Activated CD8-positive, alpha-beta T cell treated with anti-CD3 and anti-CD28 coated beads, Interleukin-2, amount 10 ng/mL, durations not matched to agents 7 days and 5 days (primary cell): ENCODE data around the gene SCAMP5. TPM values are rescaled to one million over a fixed set of nuclear protein-coding genes. Genes with fewer than 3 reads are reported as not detected.
A peak's percentile ranks its signal among the peaks of the same experiment; 100 is the strongest.

Experiments used
- ATAC-seq: fragments of 150-1000 bp; cut with Tn5 transposase; one replicate; pipeline ENCODE4 v1.10.0; 2021; ENCODE audit warnings: moderate library complexity
- CTCF ChIA-PET: fragments of 350-600 bp; sonication (Branson Sonifier 250); formaldehyde crosslinking; loops from one replicate; lab custom pipeline; 2021; ENCODE audit warnings: antibody characterized with exemption; lab: Charles Lee
- POLR2A ChIA-PET: fragments of 350-600 bp; sonication (Branson Sonifier 250); formaldehyde crosslinking; loops from one replicate; lab custom pipeline; 2021; ENCODE audit warnings: antibody characterized with exemption; lab: Charles Lee
- DNase-seq: peaks from one replicate; pipeline ENCODE4 v3.0.0-alpha.2; 2020
- H3K27ac Mint-ChIP-seq: one replicate; pipeline ENCODE4 v1.8.0; 2021; ENCODE audit warnings: mild to moderate bottlenecking, mixed read lengths
- H3K27me3 Mint-ChIP-seq: one replicate; pipeline ENCODE4 v1.8.0; 2021; ENCODE audit warnings: low read depth, mixed read lengths
- H3K36me3 Mint-ChIP-seq: one replicate; pipeline ENCODE4 v1.8.0; 2021; ENCODE audit warnings: low read depth, mixed read lengths
- H3K4me1 Mint-ChIP-seq: one replicate; pipeline ENCODE4 v1.8.0; 2021; ENCODE audit warnings: low read depth, mixed read lengths
- H3K4me3 Mint-ChIP-seq: one replicate; pipeline ENCODE4 v1.8.0; 2021; ENCODE audit warnings: mild to moderate bottlenecking, mixed read lengths
- H3K9me3 Mint-ChIP-seq: one replicate; pipeline ENCODE4 v1.8.0; 2022; ENCODE audit warnings: mixed read lengths; ENCODE audit not compliant: insufficient read depth
- total RNA-seq, 2 experiments: library from RNA; stranded (reverse); gene quantifications; one replicate each; pipeline ENCODE4 v1.2.3, GENCODE V29; 2021

Gene SCAMP5
- total RNA-seq, 2 experiments from 2014 or later = 1.1 TPM

GRCh38 chr15:75062706-75063105 lies 67.3 kb downstream of the SCAMP5 start:
- Mint-ChIP-seq H3K9me3 (peaks cover 4% of the 10 kb centered on the region), H3K27ac (peak overlapping the region; percentile 10), H3K4me3 (no peak overlapping the region), H3K36me3 (peaks cover 30% of the 10 kb centered on the region), H3K27me3 (peaks cover 2% of the 10 kb centered on the region), H3K4me1 (peaks cover 65% of the 10 kb centered on the region)
- ATAC-seq (no peak), DNase-seq (no peak)
- ChIA-PET CTCF (no interaction called here), POLR2A (no interaction called here)

GRCh38 chr15:75063338-75063737 lies 68.0 kb downstream of the SCAMP5 start:
- CTCF ChIA-PET = no interaction called here
- peaks cover 65% of the 10 kb centered on the region for H3K4me1 Mint-ChIP-seq
- H3K27ac Mint-ChIP-seq = no peak overlapping the region
- DNase-seq (no peak), ATAC-seq (no peak)
- peaks cover 4% of the 10 kb centered on the region for H3K9me3 Mint-ChIP-seq
- no peak overlapping the region for H3K4me3 Mint-ChIP-seq
- H3K27me3 Mint-ChIP-seq = peaks cover 2% of the 10 kb centered on the region
- H3K36me3 Mint-ChIP-seq = peaks cover 33% of the 10 kb centered on the region
- POLR2A ChIA-PET = no interaction called here

GRCh38 chr15:75063889-75064288 lies 68.5 kb downstream of the SCAMP5 start:
- Mint-ChIP-seq H3K27me3 (peaks cover 2% of the 10 kb centered on the region), H3K4me3 (no peak overlapping the region), H3K4me1 (peaks cover 67% of the 10 kb centered on the region), H3K9me3 (peaks cover 4% of the 10 kb centered on the region), H3K27ac (no peak overlapping the region), H3K36me3 (peaks cover 37% of the 10 kb centered on the region)
- POLR2A ChIA-PET = no interaction called here
- CTCF ChIA-PET = no interaction called here
- DNase-seq (no peak), ATAC-seq (no peak)

- POLR2A ChIA-PET = interaction anchor here (1.3 kb wide), 1 partner anchor 21 kb away, joined by 3 read pairs; no protein-coding TSS in a partner anchor
- Mint-ChIP-seq H3K4me1 (peaks cover 74% of the 10 kb centered on the region), H3K27me3 (peaks cover 2% of the 10 kb centered on the region), H3K36me3 (peaks cover 37% of the 10 kb centered on the region), H3K9me3 (peaks cover 4% of the 10 kb centered on the region), H3K27ac (no peak overlapping the region), H3K4me3 (no peak overlapping the region)
- no peak for ATAC-seq
- no peak for DNase-seq
- CTCF ChIA-PET = interaction anchor here (1.3 to 3.6 kb wide), 3 partner anchors 35 to 136 kb away, joined by 3 to 14 read pairs (median 6); partner anchors contain the start of gene C15orf39
These were observed 69.5 kb downstream of the SCAMP5 start for GRCh38 chr15:75064846-75065245.

GRCh38 chr15:75065467-75065850 lies 70.1 kb downstream of the SCAMP5 start:
- CTCF ChIA-PET = interaction anchor here (0.7 to 3.6 kb wide), 5 partner anchors 29 to 139 kb away, joined by 3 to 14 read pairs (median 3); partner anchors contain the start of gene C15orf39
- POLR2A ChIA-PET = interaction anchor here (1.3 to 2.4 kb wide), 3 partner anchors 20 to 136 kb away, joined by 3 to 9 read pairs (median 3); partner anchors contain the start of gene C15orf39
- no peak overlapping the region for H3K4me3 Mint-ChIP-seq
- peaks cover 2% of the 10 kb centered on the region for H3K27me3 Mint-ChIP-seq
- H3K9me3 Mint-ChIP-seq = peaks cover 4% of the 10 kb centered on the region
- no peak for DNase-seq
- no peak for ATAC-seq
- peaks cover 74% of the 10 kb centered on the region for H3K4me1 Mint-ChIP-seq
- H3K27ac Mint-ChIP-seq = peak overlapping the region; percentile 32
- peaks cover 37% of the 10 kb centered on the region for H3K36me3 Mint-ChIP-seq

GRCh38 chr15:75065851-75066509 lies 70.6 kb downstream of the SCAMP5 start:
- H3K4me3 Mint-ChIP-seq = no peak overlapping the region
- ChIA-PET CTCF (interaction anchor here (0.7 to 3.6 kb wide), 7 partner anchors 8 to 138 kb away, joined by 3 to 14 read pairs (median 3); partner anchors contain the start of gene C15orf39), POLR2A (interaction anchor here (0.6 to 2.4 kb wide), 7 partner anchors 21 to 598 kb away, joined by 3 to 9 read pairs (median 3); partner anchors contain the start of genes C15orf39 and PPCDC)
- DNase-seq (no peak), ATAC-seq (no peak)
- H3K27me3 Mint-ChIP-seq = peaks cover 2% of the 10 kb centered on the region
- peaks cover 69% of the 10 kb centered on the region for H3K4me1 Mint-ChIP-seq
- peak overlapping the region; percentile 89 for H3K27ac Mint-ChIP-seq
- peaks cover 37% of the 10 kb centered on the region for H3K36me3 Mint-ChIP-seq
- peaks cover 4% of the 10 kb centered on the region for H3K9me3 Mint-ChIP-seq

GRCh38 chr15:75067123-75067830 lies 71.9 kb downstream of the SCAMP5 start:
- ATAC-seq (peak; percentile 72), DNase-seq (peak; percentile 84)
- peaks cover 59% of the 10 kb centered on the region for H3K4me1 Mint-ChIP-seq
- H3K36me3 Mint-ChIP-seq = peaks cover 37% of the 10 kb centered on the region
- CTCF ChIA-PET = interaction anchor here (0.6 to 3.6 kb wide), 12 partner anchors 9 to 137 kb away, joined by 3 to 15 read pairs (median 6); partner anchors contain the start of gene C15orf39
- peaks cover 4% of the 10 kb centered on the region for H3K9me3 Mint-ChIP-seq
- H3K27ac Mint-ChIP-seq = peak overlapping the region; percentile 89
- peak overlapping the region; percentile 44 for H3K4me3 Mint-ChIP-seq
- peaks cover 2% of the 10 kb centered on the region for H3K27me3 Mint-ChIP-seq
- POLR2A ChIA-PET = interaction anchor here (0.8 to 2.4 kb wide), 9 partner anchors 9 to 134 kb away, joined by 3 to 10 read pairs (median 6); partner anchors contain the start of genes C15orf39 and PPCDC

- Mint-ChIP-seq H3K27ac (peak overlapping the region; percentile 52), H3K4me3 (no peak overlapping the region), H3K9me3 (peaks cover 4% of the 10 kb centered on the region), H3K36me3 (peaks cover 38% of the 10 kb centered on the region), H3K4me1 (peaks cover 58% of the 10 kb centered on the region), H3K27me3 (no peaks in the 10 kb centered on the region)
- ChIA-PET CTCF (interaction anchor here (0.8 to 2.9 kb wide), 4 partner anchors 40 to 291 kb away, joined by 3 to 15 read pairs (median 4); no protein-coding TSS in a partner anchor), POLR2A (interaction anchor here (1.2 kb wide), 1 partner anchor 26 kb away, joined by 3 read pairs; no protein-coding TSS in a partner anchor)
- ATAC-seq (no peak), DNase-seq (no peak)
These were observed 73.4 kb downstream of the SCAMP5 start for GRCh38 chr15:75068748-75069147.

- DNase-seq (no peak), ATAC-seq (no peak)
- Mint-ChIP-seq H3K4me3 (no peak overlapping the region), H3K27ac (peak overlapping the region; percentile 37), H3K9me3 (peaks cover 4% of the 10 kb centered on the region), H3K4me1 (peaks cover 56% of the 10 kb centered on the region), H3K27me3 (no peaks in the 10 kb centered on the region), H3K36me3 (peaks cover 34% of the 10 kb centered on the region)
- ChIA-PET CTCF (interaction anchor here (1.4 to 2.9 kb wide), 2 partner anchors 39 to 292 kb away, joined by 3 to 15 read pairs; no protein-coding TSS in a partner anchor), POLR2A (interaction anchor here (1.2 kb wide), 1 partner anchor 26 kb away, joined by 3 read pairs; no protein-coding TSS in a partner anchor)
These were observed 74.0 kb downstream of the SCAMP5 start for GRCh38 chr15:75069301-75069925.

- Mint-ChIP-seq H3K27me3 (no peaks in the 10 kb centered on the region), H3K36me3 (peaks cover 28% of the 10 kb centered on the region), H3K4me3 (no peak overlapping the region), H3K27ac (no peak overlapping the region), H3K4me1 (peaks cover 45% of the 10 kb centered on the region), H3K9me3 (peaks cover 8% of the 10 kb centered on the region)
- ATAC-seq (no peak), DNase-seq (no peak)
- POLR2A ChIA-PET = interaction anchor here (0.8 to 1.0 kb wide), 2 partner anchors 26 to 28 kb away, joined by 3 read pairs; no protein-coding TSS in a partner anchor
- CTCF ChIA-PET = interaction anchor here (1.1 kb wide), 1 partner anchor 38 kb away, joined by 4 read pairs; no protein-coding TSS in a partner anchor
These were observed 75.3 kb downstream of the SCAMP5 start for GRCh38 chr15:75070674-75071073.
